HG03469 (cell line): Measurements from ENCODE around the gene NT5C3B.
A peak's percentile ranks its signal among the peaks of the same experiment; 100 is the strongest.

Experiments used
- ATAC-seq: cut with Tn5 transposase; IDR thresholded peaks from one replicate; pipeline ENCODE4 v1.9.1; 2021; ENCODE audit warnings: mild to moderate bottlenecking, moderate library complexity, moderate number of reproducible peaks; ENCODE audit not compliant: unreplicated experiment

NT5C3B gene

DNA sequence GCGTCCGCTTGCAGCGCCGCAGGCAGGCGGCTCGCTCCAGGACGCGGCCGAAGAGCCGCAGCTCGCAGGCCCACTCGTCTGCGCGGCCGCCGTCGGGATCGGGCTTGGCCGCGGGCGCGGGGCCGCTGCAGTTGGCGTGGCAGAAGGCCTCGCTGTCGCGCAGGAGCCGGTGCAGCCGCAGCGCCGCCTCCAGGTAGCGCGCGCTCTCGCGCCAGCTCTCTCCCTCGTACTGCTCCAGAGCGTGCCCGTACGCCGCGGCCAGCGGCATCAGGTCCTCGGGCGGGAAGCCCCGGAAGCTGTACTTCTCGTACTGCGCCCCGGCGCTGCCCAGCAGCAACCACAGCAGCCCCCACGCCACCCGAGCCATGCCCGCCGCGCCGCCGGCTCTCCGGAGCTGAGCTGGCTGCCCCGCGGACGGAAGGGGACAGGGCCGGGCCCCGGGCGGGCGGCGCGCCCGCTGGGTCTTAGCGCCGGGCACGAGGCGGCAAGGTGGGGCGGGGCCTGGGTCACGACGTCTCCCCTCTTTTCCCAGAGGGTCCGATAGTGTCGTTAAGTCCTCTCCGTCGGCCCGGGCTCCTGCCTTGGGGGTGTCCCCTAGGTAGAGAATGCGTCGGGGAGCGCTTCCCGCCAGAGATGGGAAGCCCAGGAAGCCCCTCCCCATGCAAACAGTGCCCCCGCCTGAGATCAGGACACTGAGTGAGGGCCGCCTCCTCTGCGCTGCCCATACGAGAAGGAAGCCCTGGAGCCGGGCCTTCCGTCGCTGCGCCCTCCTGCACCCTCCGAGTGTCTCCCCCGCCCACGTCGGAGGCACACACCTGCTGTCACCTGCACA is 24.3 kb downstream of the NT5C3B start, which contains the start of gene P3H4:
TSS of gene P3H4 (minus strand) at position 401 of the 832 bp plus-strand sequence. CDS start at position 367, 34 bp downstream.
- peak; percentile 48 for ATAC-seq

DNA sequence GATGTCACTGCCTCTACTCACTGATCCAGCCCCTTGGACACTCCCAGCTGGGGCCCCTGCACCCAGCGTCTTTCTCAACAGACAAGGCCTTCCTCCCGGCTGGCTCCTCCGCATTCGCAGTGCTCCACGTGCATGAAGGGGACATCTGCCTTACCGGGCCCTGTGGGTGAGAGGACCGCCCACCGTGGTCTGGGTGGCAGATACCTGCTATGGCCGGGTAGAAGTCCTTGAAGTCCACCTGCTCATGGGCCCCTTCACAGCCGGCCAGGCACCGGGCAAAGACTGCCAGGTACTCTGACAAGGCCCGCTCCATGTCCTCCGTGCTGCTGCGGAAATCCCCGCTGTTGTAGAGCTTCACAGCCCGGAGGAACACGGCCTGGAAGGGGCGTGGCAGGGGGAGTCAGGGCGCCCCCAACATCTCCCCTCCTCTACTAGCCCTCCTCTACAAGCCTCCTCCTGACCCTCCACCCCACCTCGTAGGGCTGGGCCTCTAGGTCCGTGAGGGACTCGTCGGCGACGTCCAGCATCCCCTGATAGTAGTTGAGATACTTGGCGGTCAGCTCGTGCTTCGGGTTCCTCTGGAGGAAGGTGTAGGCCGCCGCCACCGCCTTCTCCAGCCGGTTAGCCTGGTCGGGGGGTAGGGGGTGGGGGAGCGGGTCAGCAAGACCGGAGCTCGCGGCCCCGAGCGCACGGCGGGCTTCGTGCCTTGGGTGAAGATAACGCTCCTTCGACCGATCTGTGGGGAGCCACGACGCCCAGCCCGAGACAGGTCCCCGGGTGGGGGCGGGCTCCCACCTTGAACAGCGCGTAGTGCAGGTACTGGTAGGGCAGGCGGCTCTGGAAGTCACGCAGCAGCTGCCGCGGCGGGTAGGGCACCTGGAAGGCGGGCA is 25.1 kb downstream of the NT5C3B start:
- ATAC-seq, result no peak

DNA sequence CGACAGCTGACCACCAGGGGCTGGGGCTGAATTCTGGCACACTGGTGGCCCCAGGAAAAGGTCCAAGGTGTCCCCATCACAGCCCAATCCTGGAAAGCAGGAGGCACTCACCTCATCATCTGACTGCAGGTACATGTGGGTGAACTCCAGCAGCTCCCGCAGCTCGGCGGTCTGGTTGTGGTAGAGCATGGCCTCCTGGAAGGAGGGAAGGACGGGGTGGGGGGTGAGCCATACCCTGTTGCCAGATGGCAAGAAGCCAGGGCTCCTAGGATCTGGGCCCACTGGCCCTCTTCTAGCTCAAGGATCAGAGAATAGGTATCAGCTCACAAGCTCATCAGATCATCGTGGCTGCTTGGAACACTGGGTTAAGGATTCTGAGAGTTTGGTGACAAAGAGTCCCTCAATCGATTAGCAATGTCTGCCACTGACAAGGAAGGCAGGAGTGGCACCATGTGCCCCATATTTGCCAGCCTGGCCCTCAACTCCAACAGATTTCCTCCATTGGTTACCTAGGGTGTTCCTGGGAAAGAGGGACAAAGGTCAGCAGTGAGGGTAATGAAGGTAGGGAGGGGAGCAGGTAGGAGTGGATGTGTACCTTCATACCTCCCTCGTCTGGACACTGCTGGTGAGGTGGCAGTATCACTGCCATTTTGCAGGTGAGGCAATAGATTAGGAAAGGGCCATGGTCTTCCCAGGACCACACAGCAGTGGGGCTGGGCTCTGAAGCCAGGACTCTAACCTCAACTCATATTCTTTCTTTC is 29.2 kb downstream of the NT5C3B start:
- no peak for ATAC-seq

DNA sequence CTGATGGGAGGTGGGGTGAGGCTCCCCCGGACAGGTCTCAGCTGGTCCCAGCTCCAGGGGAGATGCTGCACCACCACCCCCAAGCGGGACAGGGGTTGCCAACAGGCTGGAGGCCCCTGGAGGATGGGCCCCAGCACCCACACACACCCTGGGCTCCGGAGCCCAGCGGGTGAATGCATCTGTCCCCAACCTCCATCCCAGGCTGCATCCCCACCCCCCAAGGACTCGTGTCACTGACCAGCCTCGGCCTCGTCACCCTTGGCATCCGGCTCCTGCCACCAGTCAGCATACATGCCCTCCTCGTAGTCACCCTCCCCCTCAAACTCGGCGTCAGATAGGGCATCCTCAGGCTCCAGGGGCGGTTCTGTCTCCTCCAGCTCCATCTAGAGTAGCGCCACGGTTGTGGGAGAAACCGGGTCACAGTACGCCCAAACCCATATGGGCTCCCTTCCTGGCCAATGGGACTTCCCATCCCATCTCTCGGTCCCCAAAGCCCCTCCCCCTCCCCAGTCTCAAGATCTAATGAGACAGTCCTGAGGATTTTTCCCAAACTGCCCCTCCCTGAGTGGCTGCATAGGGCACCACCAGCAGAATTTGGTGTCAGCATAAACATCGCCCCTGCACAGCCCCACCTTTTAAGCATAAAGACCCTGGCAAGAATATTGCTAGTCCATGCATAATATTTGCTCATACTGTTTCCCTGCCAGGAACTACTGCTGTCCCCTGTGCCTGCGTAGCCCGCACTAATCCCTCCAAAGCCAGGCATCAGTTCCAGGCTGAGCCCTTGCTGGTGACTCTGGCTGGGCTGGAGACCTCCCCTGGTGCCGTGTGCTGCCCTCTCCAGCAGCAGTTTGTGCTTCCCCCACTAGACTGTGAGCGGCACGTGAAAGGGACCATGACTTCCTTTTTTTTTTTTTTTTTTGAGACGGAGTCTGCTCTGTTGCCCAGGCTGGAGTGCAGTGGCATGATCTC is 32.7 kb downstream of the NT5C3B start:
- ATAC-seq, result no peak

DNA sequence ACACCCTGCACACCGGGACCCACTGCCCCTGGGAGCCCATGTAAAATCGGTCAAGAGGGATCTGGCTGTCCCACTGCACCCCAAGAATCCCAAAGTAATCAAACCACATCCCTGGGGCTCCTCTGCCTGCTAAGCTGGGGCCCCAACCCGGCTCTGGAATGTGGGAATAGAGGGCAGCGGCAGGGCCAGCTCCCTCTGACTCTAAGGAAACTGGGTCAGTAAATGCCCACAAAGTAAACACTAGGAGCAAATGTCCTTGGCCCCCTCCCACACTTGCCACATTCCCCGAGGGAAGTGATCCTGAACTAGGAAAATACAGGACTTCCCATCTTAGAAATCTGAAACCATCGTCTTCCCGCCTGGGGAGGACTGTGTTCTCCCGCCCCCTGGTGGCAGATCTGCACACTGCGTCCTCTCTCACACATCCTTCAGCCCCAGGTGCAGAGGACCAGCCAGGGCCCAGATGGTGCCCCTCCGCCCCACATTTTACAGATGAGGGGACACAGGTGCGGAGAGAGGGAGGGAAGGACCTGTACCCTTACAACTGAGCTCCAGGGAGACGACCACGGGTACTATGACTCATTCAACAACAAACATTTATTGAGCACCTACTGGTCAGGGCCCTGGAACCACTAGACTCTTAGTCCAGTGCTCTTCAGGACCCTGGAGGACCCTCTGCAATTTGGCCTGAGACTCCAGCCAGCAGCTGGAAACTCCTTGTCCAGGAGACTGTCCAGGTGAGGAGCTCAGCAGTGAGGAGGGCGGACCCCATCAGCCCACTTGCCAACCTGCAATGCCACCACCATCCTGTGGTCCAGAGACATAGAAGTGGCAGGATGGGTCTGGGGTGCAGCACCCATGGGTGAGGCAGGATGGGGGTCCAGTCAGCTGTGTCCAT is 34.4 kb downstream of the NT5C3B start:
- no peak for ATAC-seq

DNA sequence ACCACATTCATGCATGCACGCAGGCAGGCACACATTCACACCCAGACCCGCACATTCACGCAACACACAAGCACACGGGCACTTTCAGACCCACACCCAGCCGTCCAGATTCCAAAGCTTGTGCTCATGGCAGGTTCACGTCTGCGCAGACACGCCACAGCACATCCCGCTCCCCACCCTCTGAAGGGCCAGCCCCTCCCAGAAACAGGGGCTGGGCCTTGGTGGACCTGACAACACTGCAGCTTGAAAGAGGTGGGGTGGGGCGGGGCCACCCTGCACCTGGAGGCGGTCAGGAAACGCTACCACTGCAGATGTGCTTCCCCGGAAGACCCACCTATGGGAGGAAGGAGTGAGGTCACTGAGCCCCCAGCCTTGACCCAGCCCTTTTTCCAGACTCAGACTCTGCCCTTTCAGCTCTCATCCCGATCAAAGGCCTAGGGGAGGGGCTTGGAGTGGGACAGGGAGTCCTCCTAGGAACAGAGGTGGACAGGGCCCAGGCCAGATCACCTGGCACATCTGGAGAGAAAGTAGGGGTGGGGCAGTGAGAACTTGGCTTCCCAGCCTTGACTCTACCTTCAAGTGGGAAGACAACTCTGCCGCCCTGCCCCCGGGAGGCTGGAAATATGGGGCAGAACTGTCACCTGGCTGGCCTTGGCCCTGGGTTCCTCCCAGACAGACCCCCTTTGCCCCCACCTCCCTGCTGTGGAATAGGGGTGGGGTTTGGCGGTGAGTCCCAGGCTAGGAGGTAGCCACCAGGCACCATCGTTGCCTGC is 35.2 kb downstream of the NT5C3B start:
- ATAC-seq, result no peak

DNA sequence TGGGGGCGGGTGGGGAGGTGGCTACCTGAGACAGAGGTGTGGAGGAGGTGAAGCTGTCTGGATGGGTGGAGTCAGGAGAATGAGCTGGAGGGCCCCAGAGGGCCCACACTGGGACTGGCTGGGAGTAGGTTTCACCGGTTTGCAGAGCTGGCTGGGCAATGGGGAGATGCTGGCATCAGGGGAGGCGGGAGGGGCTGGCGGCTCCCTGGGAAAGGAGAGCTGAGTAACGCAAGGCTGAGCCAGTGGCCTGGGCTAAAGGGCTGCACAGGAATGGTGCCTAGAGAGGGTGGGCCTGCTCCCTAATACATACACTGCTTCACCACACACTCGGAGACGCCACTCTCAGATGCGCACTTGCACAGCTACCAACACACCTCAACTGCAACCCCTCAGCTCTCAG is 36.7 kb downstream of the NT5C3B start:
- no peak for ATAC-seq

DNA sequence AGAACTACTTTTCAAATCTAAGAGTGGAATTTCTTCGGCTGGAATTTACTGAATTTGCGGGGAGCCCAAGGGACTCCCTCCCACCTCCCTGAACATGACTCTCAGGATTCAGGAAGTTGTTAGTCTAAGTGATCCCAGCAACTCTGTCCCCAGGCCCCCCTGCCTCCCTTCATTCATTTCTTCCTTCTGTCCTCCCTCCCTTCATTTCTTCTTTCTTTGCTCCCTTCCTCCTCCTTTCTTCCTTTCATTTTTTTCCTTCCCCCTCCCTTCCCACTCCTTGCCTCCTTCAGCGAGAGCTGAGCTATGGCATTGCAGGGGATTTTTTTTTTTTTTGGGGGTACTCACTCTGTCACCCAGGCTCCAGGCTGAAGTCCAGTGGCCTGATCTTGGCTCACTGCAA is 38.7 kb downstream of the NT5C3B start:
- ATAC-seq, result no peak

DNA sequence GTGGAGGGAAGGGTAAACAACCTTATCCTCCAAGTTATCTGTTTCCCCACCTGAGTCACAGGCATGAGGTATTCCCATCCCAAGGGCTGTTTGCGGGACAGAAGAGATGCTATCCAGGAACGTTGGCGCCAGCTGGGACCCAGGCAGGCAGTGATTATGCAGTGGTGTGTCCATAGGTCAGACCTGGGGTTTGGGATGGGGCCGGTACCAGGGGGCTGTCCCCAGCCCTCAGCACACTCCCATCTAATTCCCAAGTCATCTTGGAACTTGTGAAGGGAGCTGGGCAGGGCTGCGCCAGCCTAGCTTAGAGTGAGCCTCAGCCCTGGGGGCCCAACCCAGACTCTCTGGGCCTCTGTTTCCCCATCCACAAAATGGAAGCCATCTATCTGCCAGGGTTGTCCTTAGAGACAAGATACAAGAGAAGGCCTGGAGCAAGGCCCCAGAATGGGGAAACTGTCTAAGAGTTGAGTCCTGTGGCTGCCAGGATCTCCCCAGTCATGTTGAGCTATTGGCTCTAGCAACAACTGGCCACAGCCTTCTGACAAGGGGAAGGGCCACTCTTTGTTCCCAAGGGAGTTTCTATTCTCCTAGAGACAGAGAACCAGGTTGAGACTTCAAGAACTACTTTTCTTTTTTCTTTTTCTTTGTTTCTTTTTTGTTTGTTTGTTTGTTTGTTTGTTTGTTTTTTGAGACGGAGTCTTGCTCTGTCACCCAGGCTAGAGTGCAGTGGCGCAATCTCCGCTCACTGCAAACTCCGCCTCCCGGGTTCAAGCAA is 39.7 kb downstream of the NT5C3B start:
- ATAC-seq, result no peak

DNA sequence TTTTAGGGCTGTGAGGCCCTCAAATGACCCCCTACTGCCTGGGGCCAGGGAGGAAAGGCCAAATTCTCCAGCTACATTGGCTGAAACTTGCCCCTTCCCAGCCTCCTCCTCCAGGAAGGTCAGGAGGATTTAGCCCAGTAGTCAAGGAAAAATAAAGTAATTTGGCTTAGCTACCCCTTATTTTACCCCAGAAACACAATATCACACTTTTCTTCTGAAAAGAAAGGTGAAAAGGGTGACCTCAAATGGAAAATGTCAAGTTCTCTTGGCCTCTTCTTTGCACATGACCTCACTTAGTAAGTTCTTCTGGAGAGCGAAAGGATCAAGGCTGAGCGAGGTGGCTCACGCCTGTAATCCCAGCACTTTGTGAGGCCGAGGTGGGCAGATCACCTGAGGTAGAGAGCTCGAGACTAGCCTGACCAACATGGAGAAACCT is 41.5 kb downstream of the NT5C3B start:
- ATAC-seq, result no peak

DNA sequence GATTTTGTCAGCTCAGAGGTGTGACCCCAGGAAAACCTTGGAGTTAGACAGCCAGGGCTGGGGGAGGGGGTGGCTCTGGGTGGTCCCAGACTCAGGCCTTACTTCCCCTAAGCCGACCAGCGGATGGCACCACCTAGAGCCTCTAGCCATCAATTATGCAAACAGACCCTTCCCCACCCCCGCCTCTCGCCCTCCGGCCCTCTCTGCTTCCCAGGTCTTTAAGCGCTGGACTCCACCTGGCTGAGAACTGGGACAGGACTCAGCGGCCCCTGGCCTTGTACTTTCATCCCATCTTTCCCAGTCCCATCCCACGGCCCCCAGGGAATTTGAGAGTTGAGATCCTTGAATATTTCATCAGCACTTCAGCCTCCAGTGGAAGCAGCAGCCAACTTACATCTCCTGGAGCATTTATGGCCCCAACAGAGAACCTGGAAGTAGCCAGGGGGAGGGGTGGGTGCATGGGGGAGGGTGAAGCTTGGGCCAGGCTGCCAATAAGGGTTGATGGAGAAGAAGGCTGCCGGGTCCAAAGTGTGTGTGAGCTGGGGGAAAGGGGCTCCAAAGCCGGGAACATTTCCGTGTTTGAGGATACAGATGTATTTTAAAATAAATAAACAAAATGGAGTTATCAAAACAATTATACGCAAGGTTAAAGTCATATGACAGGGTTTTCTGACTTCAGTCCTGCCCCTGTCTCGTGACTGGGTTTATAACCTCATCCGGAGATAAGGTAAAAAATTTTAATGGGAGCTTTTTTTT is 42.1 kb downstream of the NT5C3B start:
- no peak for ATAC-seq

DNA sequence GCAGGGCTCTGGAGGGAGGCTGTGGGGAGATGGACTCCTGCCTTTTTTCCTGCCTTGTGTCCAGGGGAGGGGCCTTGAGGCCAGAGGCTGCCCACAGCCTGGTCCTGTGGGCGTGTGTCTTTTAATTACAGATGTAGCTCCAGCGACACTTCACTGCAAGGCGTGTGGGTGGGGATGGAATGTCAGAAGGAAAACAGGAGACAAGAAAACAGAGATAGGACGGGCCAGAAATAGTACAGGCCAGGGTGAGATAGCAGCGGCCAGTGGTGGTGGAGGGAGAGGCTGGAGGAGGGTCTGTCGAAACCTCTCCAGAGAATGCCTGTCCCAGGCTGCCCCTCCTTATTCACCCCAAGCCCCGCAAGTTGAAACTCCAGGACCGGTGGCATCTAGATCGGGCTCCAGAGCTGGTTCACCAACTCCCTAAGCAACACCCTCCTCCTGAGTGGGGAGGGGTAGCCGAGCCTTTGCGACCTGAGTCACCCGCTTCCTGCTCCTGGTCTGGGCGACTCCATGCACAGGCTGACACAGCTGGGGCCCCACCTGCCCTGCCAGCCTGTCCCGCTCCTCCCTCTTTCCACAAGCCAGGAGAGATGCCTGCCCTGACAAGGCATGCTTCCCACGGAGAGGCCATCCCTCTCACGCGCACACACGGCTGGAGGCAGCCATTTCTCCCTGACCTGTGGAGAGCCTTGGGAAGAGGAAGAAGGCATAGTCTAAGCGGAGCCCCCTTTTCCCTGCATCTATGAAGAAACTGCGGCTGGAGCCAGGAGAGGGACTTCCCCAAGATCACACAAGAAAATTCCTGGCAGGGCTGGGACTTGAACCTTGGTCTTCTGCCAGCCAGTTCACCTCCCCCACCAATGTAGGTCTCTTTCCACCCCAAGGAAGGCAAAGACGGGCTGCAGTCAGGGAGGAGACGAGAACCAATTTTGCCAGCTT is 42.9 kb downstream of the NT5C3B start:
- no peak for ATAC-seq

DNA sequence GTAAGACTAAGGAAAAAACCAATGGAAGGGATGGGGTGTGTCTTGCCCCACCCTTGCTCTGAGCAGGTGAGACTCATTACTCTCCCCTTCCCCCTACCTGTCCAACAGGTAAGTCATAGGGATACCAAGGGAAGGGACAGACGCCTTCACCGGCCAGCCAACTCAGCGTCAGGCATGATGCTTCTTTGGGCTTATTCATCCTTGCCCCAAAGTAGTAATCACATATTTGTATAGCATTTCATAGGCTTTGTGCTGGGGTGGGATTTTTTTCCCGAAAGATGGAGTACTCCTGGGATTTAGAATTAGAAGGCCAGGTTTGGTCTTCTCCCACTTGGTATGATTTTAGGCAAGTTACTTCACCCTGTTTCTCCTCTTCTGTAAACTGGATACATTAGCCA is 49.0 kb downstream of the NT5C3B start:
- no peak for ATAC-seq

DNA sequence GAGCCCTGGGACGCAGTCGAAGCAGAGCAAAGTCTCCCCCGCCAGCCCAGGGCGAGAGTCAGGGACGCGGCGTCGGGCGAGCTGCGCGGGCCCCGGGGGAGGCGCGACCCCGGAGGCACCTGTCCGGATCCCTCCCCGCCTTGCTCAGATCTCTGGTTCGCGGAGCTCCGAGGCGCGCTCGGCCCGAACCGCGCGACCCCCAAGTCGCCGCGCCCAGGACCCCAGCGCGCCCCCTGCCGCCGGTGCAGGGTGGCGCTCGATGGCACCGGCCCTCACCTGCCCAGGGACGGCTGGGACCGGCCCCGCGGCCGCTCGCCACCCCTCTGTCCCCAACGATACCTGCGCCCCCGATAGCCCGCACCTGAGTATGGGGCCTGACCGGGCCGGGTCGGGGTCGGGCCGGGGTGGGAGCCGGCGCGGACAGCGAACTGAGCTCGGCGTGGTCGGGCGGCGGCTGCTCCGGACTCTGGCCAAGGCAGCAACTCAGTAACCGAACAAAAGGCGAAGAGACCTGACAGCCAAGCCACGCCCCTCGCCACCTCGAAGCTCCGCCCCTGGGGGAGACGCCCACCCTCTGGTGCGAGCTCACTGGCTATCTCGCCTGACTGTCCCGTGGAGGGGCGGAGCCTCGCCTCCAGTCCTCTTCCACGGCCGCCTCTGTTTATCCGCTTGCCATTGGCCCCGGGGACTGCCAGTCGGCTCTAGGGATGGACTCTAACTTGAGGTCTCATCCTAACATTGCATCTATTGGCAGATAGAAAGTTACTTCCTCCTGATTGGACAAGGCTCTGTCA is 49.6 kb downstream of the NT5C3B start, which contains the start of gene JUP:
TSS of gene JUP (minus strand) at position 485 of the 794 bp plus-strand sequence. CDS start 14,857 bp downstream, outside the sequence.
- ATAC-seq, result peak; percentile 72

DNA sequence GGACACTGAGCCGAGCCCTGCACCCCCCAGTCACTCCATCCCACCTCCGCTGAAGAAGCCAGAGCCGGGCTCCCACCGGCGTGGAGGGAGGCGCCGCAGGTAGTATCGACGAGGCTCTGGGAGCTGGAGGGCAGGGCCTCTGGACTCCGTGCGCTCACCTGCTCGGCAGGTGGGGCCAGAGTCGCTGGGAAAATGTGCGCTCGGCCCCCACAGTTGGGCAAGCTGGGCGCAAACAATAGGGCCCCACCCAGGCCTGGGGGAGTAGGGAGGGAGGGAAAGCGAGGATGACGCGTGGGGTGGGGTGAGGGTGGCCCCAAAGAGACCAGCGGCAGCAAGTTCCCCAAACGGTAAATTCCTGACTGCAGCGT is 50.2 kb downstream of the NT5C3B start:
- no peak for ATAC-seq
